Dermis microvascular lymphatic vessel endothelial cell (primary cell): Measurements from ENCODE around the gene HPCA. TPM values are rescaled to one million over a fixed set of nuclear protein-coding genes. Genes with fewer than 3 reads are reported as not detected.

Experiments
- DNase-seq, 2 donors: peaks; one replicate each; pipeline versions ENCODE4 v3.0.0 to v3.0.0-alpha.2; 2010; ENCODE audit warnings: low read depth in 2 of 2
- total RNA-seq: library from RNA; depleted of rRNA; stranded (reverse); fragments of >200 nt; gene quantifications from 2 replicates; pipeline ENCODE4 v1.2.1, GENCODE V29; 2014

The HPCA gene
- total RNA-seq, 1 donor from 2014 or later, result not detected

- DNase-seq, result no peak
Measured at GRCh38 chr1:32931760-32932159, 45.5 kb downstream of the HPCA start.

GRCh38 chr1:32933742-32934322 is 47.5 kb downstream of the HPCA start:
- DNase-seq, result peak; percentile 47 to 96

- no peak for DNase-seq
Measured at GRCh38 chr1:32934535-32934934, 48.2 kb downstream of the HPCA start.

GRCh38 chr1:32937061-32937460 is 50.8 kb downstream of the HPCA start:
- DNase-seq, result no peak

GRCh38 chr1:32939655-32940371 is 53.5 kb downstream of the HPCA start:
- peak; percentile 29 to 83 for DNase-seq

- no peak for DNase-seq
Measured at GRCh38 chr1:32944180-32944579, 57.9 kb downstream of the HPCA start.

Other genes starting within 250 kb of the HPCA start
- gene ZBTB8OS, start 235.9 kb upstream of the HPCA start, total RNA-seq, result 22.5 and 25.0 TPM in 2 replicates
- 118 and 181 TPM in 2 replicates for gene RBBP4, start 235.3 kb upstream of the HPCA start, total RNA-seq
- 11.7 and 14.7 TPM in 2 replicates for gene SYNC, start 183.7 kb upstream of the HPCA start, total RNA-seq
- 65.2 and 73.3 TPM in 2 replicates for gene YARS1, start 69.1 kb upstream of the HPCA start, total RNA-seq
- gene S100PBP, start 68.8 kb upstream of the HPCA start, total RNA-seq, result 11.9 and 14.3 TPM in 2 replicates
- gene FNDC5, start 15.6 kb upstream of the HPCA start, total RNA-seq, result 0.25 and 0.51 TPM in 2 replicates
- gene TMEM54, start 14.9 kb downstream of the HPCA start, total RNA-seq, result 19.8 and 20.1 TPM in 2 replicates
- gene RNF19B, start 78.3 kb downstream of the HPCA start, total RNA-seq, result 14.2 and 16.6 TPM in 2 replicates
- gene AK2, start 150.4 kb downstream of the HPCA start, total RNA-seq, result 58.4 and 58.7 TPM in 2 replicates
- gene AZIN2, start 194.7 kb downstream of the HPCA start, total RNA-seq, result 0.64 and 1.3 TPM in 2 replicates